ENCODE measurements around the gene EEF1A2.
"Not testable (repeated sequence)": the region's sequence is repeated elsewhere in the genome, so short reads cannot be mapped to it uniquely, and the experiment has no call there.

The EEF1A2 gene

DNA sequence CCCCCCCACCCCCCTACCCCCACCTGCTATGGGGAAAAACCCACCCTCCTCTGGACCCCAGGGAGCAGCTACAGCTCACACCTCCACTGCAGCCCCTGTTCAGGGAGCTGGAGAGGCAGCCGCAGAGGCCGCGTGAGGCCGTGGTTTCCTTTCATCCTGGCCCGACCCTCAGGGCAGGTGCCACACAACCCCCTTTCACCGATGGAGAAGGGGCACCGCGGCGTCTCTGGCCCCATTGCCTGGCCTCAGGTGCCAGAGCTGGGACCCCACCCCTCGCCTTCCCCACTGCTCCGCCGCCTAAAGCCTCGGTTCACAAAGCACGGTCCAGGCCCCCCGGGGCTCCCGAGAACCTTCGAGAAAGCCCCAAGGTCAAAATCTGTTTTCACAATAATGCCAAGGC lies 14.6 kb downstream of the EEF1A2 start:
- no peak for DNase-seq

DNA sequence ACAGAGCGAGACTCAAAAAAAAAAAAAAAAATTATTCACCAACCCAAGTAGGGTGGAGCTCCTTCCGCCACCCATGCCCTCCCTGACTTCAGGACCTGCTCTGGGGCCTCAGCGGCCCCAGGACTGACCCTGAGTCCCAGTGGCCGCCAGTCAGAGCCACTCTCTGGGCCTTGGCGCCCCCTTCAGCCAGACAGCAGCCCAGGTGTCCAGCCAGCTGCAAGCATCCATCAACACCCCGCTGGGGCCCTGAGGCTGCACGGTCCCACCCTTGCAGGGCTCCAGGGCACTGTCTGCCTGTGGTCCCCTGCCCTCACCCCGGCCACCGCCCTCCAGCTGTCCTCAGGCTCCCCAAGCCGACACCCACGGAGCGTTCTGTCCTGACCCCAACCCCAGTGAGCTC lies 15.0 kb downstream of the EEF1A2 start:
- DNase-seq, result no peak

- DNase-seq, result no peak
Measured at GRCh38 chr20:63482021-63482587, 16.8 kb downstream of the EEF1A2 start.

- DNase-seq, result no peak
Measured at GRCh38 chr20:63481503-63481902, 17.4 kb downstream of the EEF1A2 start.

DNA sequence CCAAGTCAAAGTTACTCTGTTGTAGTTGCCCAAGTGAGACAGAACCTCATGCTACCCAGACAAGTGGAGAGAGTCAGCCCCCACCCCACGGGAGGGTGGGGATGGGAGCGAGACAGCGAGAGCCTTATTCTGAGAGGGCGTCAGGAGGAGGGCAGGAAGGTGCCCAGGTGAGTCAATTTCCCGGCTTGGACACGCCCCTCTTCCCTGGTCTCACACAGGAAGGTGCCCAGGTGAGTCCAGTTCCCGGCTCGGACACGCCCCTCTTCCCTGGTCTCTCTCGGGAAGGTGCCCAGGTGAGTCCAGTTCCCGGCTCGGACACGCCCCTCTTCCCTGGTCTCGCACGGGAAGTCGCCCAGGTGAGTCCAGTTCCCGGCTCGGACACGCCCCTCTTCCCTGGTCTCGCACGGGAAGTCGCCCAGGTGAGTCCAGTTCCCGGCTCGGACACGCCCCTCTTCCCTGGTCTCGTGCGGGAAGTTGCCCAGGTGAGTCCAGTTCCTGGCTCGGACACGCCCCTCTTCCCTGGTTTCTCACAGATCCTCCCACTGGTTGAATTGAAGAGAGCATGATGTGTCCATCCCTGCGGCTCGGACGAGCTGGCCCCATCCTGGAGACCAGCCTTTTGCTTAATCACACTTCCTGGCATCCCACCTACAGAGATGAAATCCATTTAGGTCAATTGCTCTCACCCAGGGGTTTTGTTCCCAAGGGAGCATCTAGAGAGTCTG lies 19.0 kb downstream of the EEF1A2 start:
- DNase-seq, result not testable (repeated sequence)

DNA sequence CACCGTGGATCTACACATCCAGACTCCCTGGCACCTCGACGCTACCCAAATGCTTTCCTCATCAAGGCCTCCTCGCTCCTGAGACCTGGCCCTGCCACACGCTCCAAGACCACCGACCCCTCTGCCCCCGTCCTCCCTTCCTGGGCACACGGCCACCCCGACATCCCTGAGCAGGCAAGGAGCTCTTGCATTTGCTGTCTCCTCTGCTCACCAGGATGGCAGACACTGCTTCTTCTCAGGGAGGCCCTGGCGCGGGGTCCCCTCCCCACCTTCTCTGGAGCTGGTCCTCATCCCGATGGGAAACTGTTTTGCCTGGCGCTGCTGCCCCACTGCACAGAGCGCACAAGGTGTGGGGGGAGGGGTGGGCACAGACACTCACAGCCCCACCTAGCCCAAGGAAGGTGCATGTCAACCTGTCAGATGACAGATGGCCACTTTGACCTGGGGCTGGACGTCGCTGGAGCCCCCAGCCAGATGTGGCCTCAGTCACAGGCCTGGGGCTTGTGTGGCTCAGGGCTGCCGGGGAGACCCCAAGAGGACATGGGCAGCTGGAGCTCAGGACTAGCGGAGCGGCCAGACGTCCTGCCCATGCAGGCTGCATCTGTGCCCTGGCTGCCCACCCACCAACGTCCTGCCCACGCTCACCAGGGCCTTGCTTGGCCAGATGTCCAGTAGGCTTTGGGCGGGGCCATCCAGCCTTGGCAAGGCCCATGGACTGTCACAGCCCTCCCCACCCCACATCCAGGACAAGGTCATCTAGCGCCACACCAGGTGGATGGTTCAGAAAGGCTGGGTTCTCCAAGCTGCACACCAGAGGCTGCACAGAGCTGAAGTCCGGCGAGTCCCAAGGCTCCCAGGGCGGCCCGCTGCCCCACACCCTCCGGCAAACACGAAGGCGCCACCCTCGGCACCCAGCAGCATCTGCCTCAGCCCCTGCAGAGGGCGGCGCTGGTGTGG lies 20.3 kb downstream of the EEF1A2 start:
- DNase-seq, result no peak

- no peak for DNase-seq
Measured at GRCh38 chr20:63477944-63478343, 20.9 kb downstream of the EEF1A2 start.

DNA sequence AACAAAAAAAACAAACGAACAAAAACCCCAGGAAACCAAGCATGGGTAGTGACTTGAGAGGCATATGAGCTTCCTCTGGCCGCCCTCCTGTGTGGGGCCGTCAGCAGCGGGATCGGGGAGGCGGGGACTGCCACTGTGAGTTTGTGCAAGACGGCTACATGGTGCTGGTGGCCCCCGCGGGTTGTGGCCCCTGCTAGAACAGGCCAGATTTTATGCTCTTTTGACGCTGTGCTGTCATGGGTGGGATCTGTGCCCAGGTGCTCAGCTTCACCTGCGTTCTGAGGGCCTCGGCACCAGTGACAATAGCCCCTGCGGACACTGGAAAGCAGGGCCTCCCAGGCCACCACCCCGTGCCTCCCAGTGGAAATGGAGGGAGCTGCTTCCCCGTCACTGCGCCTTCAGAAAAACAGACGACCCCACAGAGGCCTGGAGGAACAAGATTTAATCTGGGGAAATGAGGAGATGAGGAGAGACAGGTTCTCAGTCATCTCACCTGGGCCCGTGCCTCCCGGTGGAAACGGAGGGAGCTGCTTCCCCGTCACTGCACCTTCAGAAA lies 21.7 kb downstream of the EEF1A2 start:
- no peak for DNase-seq

DNA sequence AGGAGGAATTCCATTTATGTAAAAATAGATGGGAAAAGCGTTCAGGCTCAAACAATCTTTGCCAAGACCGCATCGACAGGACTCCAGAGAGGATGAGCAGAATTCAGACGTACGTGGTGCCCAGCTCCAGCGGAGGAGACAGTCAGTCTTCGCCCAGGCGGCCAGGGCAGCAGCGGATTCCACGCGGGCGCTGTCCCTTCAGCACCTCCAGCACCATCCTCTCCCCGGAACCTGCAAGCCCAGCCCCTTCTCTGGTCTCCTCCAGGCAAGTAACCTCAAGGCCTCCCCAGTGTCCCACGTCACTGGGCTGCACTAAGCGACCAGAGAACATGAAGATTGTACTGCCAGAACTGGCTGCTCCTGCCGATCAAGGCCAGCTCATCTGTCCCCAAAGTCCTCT lies 23.7 kb downstream of the EEF1A2 start:
- no peak for DNase-seq

GRCh38 chr20:63473555-63474449 lies 25.1 kb downstream of the EEF1A2 start:
- no peak for DNase-seq

DNA sequence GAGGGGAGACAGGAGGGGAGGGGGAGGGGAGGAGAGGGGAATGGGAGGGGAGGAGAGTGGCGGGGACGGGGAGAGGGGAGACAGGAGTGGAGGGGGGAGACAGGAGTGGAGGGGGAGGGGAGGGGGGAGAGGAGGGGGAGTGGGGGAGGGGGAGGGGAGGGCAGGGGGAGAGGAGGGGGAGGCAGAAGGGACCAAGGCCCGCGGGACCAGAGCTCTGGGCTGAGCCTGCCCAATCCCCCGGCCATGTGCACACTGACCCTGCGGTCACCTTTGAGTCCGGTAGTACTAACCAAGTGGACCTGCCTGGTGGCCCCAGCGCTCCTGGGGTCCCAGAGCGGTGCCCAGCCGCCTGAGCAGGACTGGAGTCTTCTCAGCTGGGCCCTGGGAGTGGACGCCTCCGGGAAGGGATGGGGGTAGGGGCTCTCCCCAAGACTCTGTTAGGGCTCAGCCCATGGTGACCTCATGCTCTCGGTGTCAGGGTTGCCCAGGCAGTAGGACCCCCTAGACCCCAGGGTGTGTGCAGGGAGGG lies 26.0 kb downstream of the EEF1A2 start:
- DNase-seq, result no peak

GRCh38 chr20:63471981-63472831 lies 26.7 kb downstream of the EEF1A2 start, which contains the start of gene KCNQ2:
TSS of gene KCNQ2 (minus strand) at chr20:63472655. CDS start at chr20:63472463, 192 bp downstream.
- no peak for DNase-seq

DNA sequence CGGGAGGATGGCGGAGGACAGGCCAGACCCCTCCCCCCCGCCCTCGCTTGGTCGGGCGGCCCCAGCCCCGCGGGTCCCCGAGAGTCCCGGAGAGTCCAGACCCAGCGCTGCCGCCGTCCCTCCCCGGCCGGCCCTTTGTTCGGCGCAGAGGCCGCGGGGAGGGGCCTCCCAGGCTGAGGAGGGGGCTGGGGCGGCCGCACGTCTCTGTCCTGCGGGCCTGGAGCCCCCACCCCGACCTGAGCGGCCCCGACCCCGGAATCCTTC lies 27.2 kb downstream of the EEF1A2 start:
- DNase-seq, result no peak

DNA sequence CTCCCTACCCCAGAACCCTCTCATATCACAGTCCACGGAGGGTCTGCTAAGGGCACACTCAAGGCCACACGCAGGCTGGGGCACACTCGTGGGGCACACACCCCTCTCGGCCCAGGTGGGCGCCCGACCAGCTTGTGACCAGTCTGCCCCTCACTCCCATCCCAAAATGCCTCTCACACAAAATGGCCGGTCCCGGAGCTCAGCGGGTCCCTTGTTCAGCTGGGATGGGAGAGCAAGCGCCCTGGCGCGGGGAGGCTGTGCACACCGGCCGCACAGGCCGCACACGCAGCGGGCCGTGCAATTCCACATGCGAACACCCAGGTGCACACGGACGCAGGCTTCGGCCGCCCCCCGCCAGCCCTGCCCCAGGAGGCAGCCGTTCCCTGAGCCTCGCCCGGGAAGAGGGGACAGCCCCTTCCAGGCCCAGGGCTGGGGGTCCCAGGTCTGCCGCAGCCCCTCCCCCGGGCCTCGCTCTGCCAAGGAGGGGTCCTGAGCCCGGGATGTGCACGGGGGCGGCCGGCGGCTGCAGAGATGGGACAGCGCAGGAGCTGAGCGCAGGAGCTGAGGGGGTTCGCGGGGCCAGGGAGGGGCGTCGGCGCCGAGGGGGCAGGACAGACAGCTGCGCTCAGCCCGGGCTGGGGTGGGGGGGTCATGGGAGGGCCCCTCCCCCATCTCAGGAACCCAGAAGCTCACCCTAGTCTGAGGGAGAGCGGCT lies 27.7 kb downstream of the EEF1A2 start:
- DNase-seq, result no peak

DNA sequence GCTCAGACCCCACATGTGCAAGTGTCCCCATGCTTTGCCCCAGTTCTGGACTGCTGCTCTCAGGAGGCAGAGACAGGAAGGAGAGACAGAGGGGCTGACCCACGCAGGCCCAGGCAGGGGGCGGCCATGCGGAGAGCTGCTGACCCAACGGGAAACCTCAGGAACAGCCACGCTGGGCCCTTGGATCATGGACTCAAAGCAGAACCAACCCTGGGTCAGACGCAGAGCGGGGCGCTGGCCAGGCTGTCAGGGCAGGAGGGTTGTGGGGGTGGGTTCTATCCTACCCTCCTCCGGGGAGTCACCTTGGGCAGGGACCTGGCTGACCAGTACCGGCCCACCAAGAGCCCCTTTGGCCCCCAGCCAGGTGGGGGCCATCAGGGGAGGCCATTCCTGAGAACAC lies 28.5 kb downstream of the EEF1A2 start:
- DNase-seq, result no peak

- DNase-seq, result no peak
Measured at GRCh38 chr20:63469713-63470101, 29.2 kb downstream of the EEF1A2 start.

GRCh38 chr20:63469019-63469712 lies 29.7 kb downstream of the EEF1A2 start:
- DNase-seq, result no peak

- no peak for DNase-seq
Measured at GRCh38 chr20:63468421-63468820, 30.5 kb downstream of the EEF1A2 start.

- no peak for DNase-seq
Measured at GRCh38 chr20:63467294-63468083, 31.4 kb downstream of the EEF1A2 start.

Measured in CD4-positive, alpha-beta T cell treated with Interferon alpha-2 for 1 hour (primary cell).